ENCODE results near the gene NEK10. TPM values are rescaled to one million over a fixed set of nuclear protein-coding genes. Genes with fewer than 3 reads are reported as not detected.
"Not testable (repeated sequence)": the region's sequence is repeated elsewhere in the genome, so short reads cannot be mapped to it uniquely, and the experiment has no call there.

NEK10 gene
- total RNA-seq, 1 donor from 2014 or later, result 6.2 TPM

DNA sequence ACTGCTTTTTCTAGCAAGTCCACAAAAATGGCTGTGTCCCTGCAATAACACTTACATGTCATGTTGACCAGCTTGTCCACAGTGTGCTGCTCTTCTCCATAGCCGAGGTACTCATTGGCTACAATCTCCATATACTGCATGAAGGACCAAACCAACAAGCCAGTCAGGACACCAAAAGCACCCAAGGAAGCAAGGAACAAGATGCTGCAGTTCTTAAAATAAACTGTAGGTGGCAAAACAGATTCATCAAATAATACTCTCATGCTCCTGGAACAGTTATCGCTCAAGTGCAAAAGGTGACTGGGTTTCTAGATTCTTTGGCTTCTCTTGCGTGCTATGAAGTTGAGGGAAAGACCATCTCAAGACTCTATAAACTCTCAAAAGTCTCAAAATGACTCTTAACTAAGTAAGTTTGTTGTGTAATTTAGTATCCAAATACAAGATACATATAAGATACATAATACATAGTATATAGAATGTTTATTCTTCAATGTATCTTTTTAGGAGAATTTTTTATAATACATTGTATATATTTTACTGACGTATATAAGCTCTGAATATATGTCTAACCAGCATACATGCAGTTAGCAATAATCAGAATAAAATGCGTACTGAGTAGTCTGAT, 57.0 kb downstream of the NEK10 start:
- no peak for DNase-seq (ENCODE audit: low spot score)

DNA sequence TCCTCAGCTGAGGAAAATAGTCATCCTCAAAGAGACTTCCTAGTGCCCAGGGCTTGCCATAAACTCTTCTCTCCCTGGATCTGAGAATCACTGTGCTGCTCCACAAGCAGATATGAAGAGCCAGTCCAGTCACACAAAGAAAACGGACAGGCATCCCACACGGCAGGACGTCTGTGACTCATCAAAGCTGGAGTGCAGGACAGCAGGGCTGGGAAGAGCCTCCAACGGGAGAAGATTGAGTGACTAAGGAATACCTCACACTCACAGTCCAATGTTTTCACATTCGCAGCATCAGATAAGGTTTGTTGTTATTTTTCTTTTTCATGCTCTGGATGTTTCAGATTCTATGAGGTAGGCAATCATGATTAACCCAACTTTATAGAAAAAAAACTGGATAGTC, 57.8 kb downstream of the NEK10 start:
- no peak for DNase-seq (ENCODE audit: low spot score)

DNA sequence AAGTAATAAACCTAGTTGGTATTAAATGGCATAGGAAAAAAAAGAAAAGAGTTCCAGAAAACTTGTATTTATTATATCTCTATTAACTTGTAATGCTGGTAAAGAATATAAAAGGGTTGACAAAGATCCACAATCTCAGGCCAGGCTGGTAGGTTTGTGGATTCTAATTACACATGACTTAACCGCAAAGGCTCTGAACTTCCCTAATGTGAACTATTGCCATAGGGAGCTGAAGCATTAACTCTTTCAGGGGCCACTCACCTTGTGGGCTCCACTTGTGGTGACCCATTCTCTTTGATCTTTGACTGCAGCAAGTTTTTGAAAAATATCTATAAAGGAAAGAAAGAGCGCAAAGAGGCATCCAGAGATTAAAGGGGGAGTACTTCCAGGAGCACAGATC, 58.5 kb downstream of the NEK10 start:
- no peak for DNase-seq (ENCODE audit: low spot score)

GRCh38 chr3:27307566-27307965, 61.6 kb downstream of the NEK10 start:
- no peak for DNase-seq (ENCODE audit: low spot score)

GRCh38 chr3:27302891-27303290, 66.3 kb downstream of the NEK10 start:
- no peak for DNase-seq (ENCODE audit: low spot score)

GRCh38 chr3:27298981-27299380, 70.2 kb downstream of the NEK10 start:
- DNase-seq (ENCODE audit: low spot score), result not testable (repeated sequence)

GRCh38 chr3:27293939-27294338, 75.2 kb downstream of the NEK10 start:
- no peak for DNase-seq (ENCODE audit: low spot score)

GRCh38 chr3:27290760-27291159, 78.4 kb downstream of the NEK10 start:
- DNase-seq (ENCODE audit: low spot score), result no peak

DNA sequence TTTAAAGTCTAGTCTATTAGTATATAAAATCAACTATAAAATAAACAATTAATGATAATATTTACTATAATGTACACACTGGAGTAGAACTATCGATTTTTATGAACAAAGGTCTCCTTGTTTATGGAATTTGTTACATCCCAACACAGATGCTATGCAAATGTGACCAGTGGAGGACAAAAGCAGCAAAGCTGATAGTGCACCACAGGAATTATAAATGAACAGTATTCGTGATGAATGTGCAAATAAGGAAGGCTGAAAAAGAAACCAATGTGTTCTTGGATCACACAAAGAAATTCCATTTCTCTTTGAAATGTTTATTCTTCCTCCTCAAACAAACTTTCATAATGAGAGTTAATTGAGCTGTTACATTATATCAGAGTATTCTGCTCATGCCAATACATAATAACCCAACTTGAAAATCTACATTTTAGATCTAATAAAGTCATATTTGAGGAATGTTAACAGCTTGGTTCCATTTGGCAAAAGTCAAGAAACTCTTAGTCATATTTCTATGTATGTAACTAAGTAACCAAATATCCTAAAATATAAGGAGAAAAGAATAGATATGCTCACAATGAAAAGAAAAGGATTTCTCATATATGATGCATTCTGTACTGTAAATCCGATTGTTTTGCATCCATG, 79.3 kb downstream of the NEK10 start:
- no peak for DNase-seq (ENCODE audit: low spot score)

DNA sequence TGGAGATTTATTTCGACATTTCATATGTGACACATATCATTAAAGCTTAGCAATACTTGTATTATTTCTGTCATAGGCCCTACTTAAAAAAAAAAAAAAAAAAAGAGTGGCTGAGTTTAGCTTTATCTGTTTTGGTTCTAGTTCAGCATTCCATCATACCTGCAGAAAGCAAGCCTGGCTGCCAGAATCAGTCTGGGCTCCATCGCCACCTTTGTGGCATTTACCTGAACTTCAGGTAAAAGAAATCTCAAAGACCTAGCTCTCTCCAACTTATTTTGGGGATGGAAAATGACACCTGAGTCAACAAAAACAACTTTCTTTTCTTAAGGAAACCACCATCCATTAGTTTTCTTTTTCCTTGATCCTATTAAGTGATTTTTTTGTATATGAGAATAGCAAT, 82.1 kb downstream of the NEK10 start:
- DNase-seq (ENCODE audit: low spot score), result no peak

- not testable (repeated sequence) for DNase-seq (ENCODE audit: low spot score)
Observed at GRCh38 chr3:27286467-27286866, 82.7 kb downstream of the NEK10 start.

- no peak for DNase-seq (ENCODE audit: low spot score)
Observed at GRCh38 chr3:27285668-27286067, 83.5 kb downstream of the NEK10 start.

DNA sequence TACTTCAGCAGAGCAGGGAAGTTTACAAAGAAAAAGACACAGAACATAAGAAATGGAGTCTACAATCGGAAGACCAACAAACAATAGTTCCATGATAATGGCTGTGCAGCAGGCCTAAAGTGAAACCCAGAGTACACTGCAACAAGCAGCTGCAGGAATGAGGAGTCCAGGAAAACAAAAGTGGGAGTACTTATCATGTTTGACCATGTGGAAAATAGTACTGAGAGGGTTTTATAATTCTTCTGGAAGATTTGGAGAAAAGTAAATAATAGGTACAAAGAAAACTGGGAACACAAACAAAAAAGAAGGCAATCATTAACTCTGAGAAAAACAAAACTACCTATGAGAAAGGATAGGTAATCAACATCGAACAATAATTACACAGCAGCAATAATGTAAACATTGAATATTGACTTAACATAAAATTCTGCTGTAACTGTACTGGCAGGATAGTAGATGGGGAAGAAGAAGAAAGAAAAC, 87.5 kb downstream of the NEK10 start:
- DNase-seq (ENCODE audit: low spot score), result no peak

DNA sequence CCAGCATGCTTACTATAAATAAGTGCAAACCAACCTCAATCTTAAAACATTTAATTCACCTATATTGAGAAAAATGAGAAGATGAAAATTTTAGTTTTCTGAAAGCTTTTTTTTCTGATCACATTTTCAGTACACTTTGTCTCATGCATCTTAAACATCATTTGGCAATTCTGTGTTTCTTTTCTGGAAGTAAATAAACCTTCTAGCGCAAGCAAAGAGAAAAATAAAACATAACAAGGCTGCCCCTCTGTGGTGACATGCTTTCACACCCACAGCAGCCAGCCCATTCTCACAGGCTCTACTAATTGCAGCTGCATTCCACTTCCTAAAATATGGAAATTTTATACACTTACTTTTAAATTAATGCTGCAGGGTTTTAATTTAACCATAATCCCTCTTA, 90.1 kb downstream of the NEK10 start:
- DNase-seq (ENCODE audit: low spot score), result no peak

DNA sequence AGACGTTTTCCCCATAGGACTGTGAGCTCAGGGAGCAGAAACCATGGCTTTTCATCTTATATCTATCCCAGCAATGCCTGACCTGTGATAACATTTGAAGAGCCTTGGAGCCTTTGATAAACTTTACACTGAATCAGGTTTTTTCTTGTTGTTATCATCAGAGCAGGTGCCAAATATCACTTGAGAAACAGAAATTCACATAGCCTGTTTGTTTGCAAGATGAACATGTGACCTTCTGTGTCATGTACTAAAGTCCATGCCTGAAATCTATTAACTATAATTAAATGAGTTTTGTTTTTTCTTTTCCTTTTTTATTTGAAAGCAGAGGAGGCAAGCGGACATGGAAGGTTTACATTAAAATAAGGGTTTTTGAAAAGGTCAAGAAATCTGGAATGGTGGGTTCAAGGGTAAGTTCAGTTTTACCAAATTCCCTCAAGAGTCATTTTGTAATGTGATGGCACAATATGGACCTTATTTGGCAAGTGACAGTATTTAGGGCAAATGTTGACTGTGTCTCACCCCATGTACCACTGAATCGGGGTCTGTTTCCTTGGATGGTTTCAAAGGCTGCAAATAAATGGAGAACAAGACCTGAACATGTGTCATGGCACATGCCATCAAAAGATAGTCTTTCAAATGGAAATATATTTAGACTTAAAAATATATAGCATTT, 90.7 kb downstream of the NEK10 start:
- no peak for DNase-seq (ENCODE audit: low spot score)

- DNase-seq (ENCODE audit: low spot score), result no peak
Observed at GRCh38 chr3:27275441-27275990, 93.7 kb downstream of the NEK10 start.

- DNase-seq (ENCODE audit: low spot score), result no peak
Observed at GRCh38 chr3:27271890-27272289, 97.3 kb downstream of the NEK10 start.

- no peak for DNase-seq (ENCODE audit: low spot score)
Observed at GRCh38 chr3:27254896-27255295, 114.3 kb downstream of the NEK10 start.

DNA sequence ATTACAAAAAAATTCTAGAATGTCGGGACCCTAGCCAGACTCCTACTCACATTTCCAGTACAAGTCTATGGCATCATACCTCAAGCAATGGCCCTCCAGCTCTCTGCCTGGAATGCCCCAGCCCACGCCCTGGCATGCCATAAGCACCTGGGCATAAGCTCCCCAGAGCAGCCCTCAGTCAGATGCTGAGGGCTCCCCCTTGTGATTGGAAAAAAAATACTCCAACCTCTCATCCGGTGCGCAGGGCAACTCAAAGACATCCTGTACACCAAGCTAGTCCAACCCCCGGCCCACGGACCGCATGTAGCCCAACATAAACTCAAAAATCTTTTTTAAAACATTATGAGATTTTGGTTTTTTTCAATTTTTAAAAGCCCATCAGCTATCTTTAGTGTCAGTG, 115.4 kb downstream of the NEK10 start:
- DNase-seq (ENCODE audit: low spot score), result peak; percentile 24

DNA sequence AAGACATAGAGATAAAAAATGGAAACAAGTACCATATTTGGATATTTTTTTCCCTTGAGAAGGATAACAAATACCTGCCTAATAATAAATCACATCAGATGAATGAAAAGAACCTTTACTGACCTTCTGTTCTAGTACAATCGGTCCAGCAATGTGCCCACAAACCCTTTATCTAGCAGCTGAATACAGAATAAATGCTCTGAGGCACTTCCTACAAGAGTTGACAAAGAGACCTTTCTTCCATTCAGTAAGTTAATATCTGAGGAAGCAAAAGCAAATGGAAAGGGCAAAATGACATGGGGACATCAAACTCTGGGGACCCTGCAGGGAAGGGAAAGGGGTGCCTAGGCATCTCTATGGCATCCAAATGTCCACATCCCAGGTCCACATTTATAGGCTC, 115.8 kb downstream of the NEK10 start:
- no peak for DNase-seq (ENCODE audit: low spot score)

- no peak for DNase-seq (ENCODE audit: low spot score)
Observed at GRCh38 chr3:27252646-27253045, 116.5 kb downstream of the NEK10 start.

DNA sequence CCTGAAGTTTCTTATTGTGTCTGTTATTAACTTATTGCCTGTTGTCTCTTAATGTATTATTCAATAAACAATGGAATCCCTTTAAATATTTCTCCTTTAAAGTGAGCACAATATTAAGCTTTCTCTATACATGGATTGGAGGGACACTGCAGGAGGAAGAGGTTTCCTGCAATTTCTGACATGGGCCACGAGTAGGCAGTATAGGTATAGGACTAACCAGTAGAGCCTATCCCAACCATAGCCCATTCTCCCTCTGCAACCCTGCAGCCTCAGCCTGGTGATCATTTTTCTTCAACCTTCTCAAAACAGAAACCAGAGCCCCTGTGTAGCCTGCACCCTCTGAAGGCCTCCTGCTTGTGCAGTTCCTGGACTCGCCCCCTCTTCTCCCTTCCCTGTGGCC, 124.8 kb downstream of the NEK10 start:
- DNase-seq (ENCODE audit: low spot score), result no peak

- no peak for DNase-seq (ENCODE audit: low spot score)
Observed at GRCh38 chr3:27239951-27240350, 129.2 kb downstream of the NEK10 start.
